ENCODE data around the gene GRM3.

Gene GRM3

GRCh38 chr7:86790383-86790782 lies 146.7 kb downstream of the GRM3 start:
- DNase-seq, result no peak

GRCh38 chr7:86792260-86792659 lies 148.6 kb downstream of the GRM3 start:
- DNase-seq, result no peak

GRCh38 chr7:86793136-86793535 lies 149.4 kb downstream of the GRM3 start:
- DNase-seq, result no peak

GRCh38 chr7:86814661-86815379 lies 171.1 kb downstream of the GRM3 start:
- peak; percentile 32 to 70 for DNase-seq

GRCh38 chr7:86815556-86815955 lies 171.8 kb downstream of the GRM3 start:
- no peak for DNase-seq

- no peak for DNase-seq
These were observed 175.2 kb downstream of the GRM3 start for GRCh38 chr7:86818903-86819302.

GRCh38 chr7:86823769-86824168 lies 180.1 kb downstream of the GRM3 start:
- no peak for DNase-seq

- no peak for DNase-seq
These were observed 181.6 kb downstream of the GRM3 start for GRCh38 chr7:86825264-86825663.

GRCh38 chr7:86826948-86827347 lies 183.2 kb downstream of the GRM3 start:
- no peak for DNase-seq

GRCh38 chr7:86833360-86833759 lies 189.7 kb downstream of the GRM3 start:
- DNase-seq, result no peak

- DNase-seq, result no peak
These were observed 193.5 kb downstream of the GRM3 start for GRCh38 chr7:86837235-86837634.

- no peak for DNase-seq
These were observed 200.9 kb downstream of the GRM3 start for GRCh38 chr7:86844608-86845007.

GRCh38 chr7:86846494-86847190 lies 202.9 kb downstream of the GRM3 start:
- DNase-seq, result no peak

GRCh38 chr7:86848226-86848625 lies 204.5 kb downstream of the GRM3 start:
- DNase-seq, result no peak

GRCh38 chr7:86851566-86851965 lies 207.9 kb downstream of the GRM3 start:
- DNase-seq, result no peak

GRCh38 chr7:86863452-86863851 lies 219.7 kb downstream of the GRM3 start:
- no peak for DNase-seq

- DNase-seq, result no peak
These were observed 223.6 kb downstream of the GRM3 start for GRCh38 chr7:86867163-86867762.

- DNase-seq, result no peak
These were observed 232.4 kb downstream of the GRM3 start for GRCh38 chr7:86876146-86876545.

- no peak for DNase-seq
These were observed 240.4 kb downstream of the GRM3 start for GRCh38 chr7:86884152-86884551.

- DNase-seq, result no peak
These were observed 245.8 kb downstream of the GRM3 start for GRCh38 chr7:86889501-86889900.

- no peak for DNase-seq
These were observed 254.5 kb downstream of the GRM3 start for GRCh38 chr7:86898171-86898570.

GRCh38 chr7:86900886-86901285 lies 257.2 kb downstream of the GRM3 start:
- DNase-seq, result no peak

GRCh38 chr7:86904949-86905834 lies 261.5 kb downstream of the GRM3 start:
- DNase-seq, result peak in 1 of 2 experiments; percentile 21

All from NCI-H526 (cell line).